ENCODE results near the gene UBE2E2. TPM values are rescaled to one million over a fixed set of nuclear protein-coding genes. Genes with fewer than 3 reads are reported as not detected.

The UBE2E2 gene
- total and polyA plus RNA-seq, 2 of the 13 experiments (the other 11 are each of a cell fraction or from before 2014, with no cell fraction given): 0.77 to 1.5 TPM

GRCh38 chr3:23276913-23277658 is 74.0 kb downstream of the UBE2E2 start:
- POLR2A ChIA-PET: no interaction called here
- ATAC-seq (no peak), FAIRE-seq (no peak), DNase-seq (ENCODE audit: low spot score) (no peak)
- H3K36me3 ChIP-seq (replicated peaks in 1 of 2; ENCODE audit: control insufficient read depth in 1 of 2, insufficient read depth in 2 of 2, low read length in 2 of 2): no peaks in the 10 kb centered on the region
- 22% methylated on average over 7 of the region's 7 CpGs for WGBS (ENCODE audit: low lambda C conversion rate)
- no TSS peak for BruUV-seq (replicated peaks)
- no peak overlapping the region for H2AFZ ChIP-seq (ENCODE audit: low read length)
- H3K9me3 ChIP-seq (ENCODE audit: low read length): no peaks in the 10 kb centered on the region
- no peaks in the 10 kb centered on the region for H3K79me2 ChIP-seq (ENCODE audit: insufficient read depth, low read length)
- H3K4me1 ChIP-seq (ENCODE audit: insufficient read depth, low read length): no peaks in the 10 kb centered on the region
- no peak overlapping the region for H3K4me3 ChIP-seq (replicated peaks in 1 of 3; ENCODE audit: insufficient read depth in 1 of 3, low read depth in 2 of 3, low read length in 3 of 3)
- TF ChIP-seq ZNF235 (CRISPR knock-in tag; IDR thresholded peaks at IDR 0.05; ENCODE audit: borderline replicate concordance) (no peak), BORCS8-MEF2B (CRISPR knock-in tag; IDR thresholded peaks at IDR 0.05) (no peak), ZNF549 (CRISPR knock-in tag; IDR thresholded peaks at IDR 0.05) (no peak), ZNF850 (CRISPR knock-in tag; conservative IDR thresholded peaks at IDR 0.05) (no peak), TFAP4 (IDR thresholded peaks at IDR 0.05; ENCODE audit: borderline replicate concordance, low read depth) (no peak)
- no peaks in the 10 kb centered on the region for H4K20me1 ChIP-seq (ENCODE audit: insufficient read depth, low read length)
- in situ Hi-C loops (cut with HindIII; ENCODE audit: extremely low pct_ligation_motif_present, low pct_unique_long_range_greater_than_20kb): no loop called here
- CTCF ChIA-PET (ENCODE audit: low intra/inter-chr PET ratio, low total read pairs): no interaction called here
- no peak overlapping the region for H3K4me2 ChIP-seq (ENCODE audit: low read depth, low read length)
- H3K27me3 ChIP-seq (ENCODE audit: control insufficient read depth in 1 of 2, insufficient read depth in 2 of 2, low read length in 2 of 2): no peaks in the 10 kb centered on the region
- H3K9ac ChIP-seq (ENCODE audit: insufficient read depth, low read depth, low read length): no peak overlapping the region
- intact Hi-C loops (cut with micrococcal nuclease; ENCODE audit: unreplicated experiment): no loop called here
- H3K27ac ChIP-seq (ENCODE audit: extremely low read length, insufficient read depth, low read length): no peak overlapping the region

GRCh38 chr3:23277688-23278087 is 74.6 kb downstream of the UBE2E2 start:
- CTCF ChIA-PET (ENCODE audit: low intra/inter-chr PET ratio, low total read pairs): no interaction called here
- no peaks in the 10 kb centered on the region for H3K4me1 ChIP-seq (ENCODE audit: insufficient read depth, low read length)

More at GRCh38 chr3:23277688-23278087, 74.6 kb downstream of the UBE2E2 start:
- Histone ChIP-seq H3K9ac (ENCODE audit: insufficient read depth, low read depth, low read length) (no peak overlapping the region), H3K4me3 (replicated peaks in 1 of 3; ENCODE audit: insufficient read depth in 1 of 3, low read depth in 2 of 3, low read length in 3 of 3) (no peak overlapping the region), H3K36me3 (replicated peaks in 1 of 2; ENCODE audit: control insufficient read depth in 1 of 2, insufficient read depth in 2 of 2, low read length in 2 of 2) (no peaks in the 10 kb centered on the region), H3K4me2 (ENCODE audit: low read depth, low read length) (no peak overlapping the region), H3K79me2 (ENCODE audit: insufficient read depth, low read length) (no peaks in the 10 kb centered on the region), H3K9me3 (ENCODE audit: low read length) (no peaks in the 10 kb centered on the region), H3K27me3 (ENCODE audit: control insufficient read depth in 1 of 2, insufficient read depth in 2 of 2, low read length in 2 of 2) (no peaks in the 10 kb centered on the region), H3K27ac (ENCODE audit: extremely low read length, insufficient read depth, low read length) (no peak overlapping the region), H4K20me1 (ENCODE audit: insufficient read depth, low read length) (no peaks in the 10 kb centered on the region), H2AFZ (ENCODE audit: low read length) (no peak overlapping the region)
- 5% methylated on average over 3 of the region's 3 CpGs for WGBS (ENCODE audit: low lambda C conversion rate)
- DNase-seq (ENCODE audit: low spot score) (no peak), FAIRE-seq (no peak), ATAC-seq (no peak)
- no peak for TF ChIP-seq FOSL1 (CRISPR knock-in tag; IDR thresholded peaks at IDR 0.05; ENCODE audit: borderline replicate concordance)
- TF ChIP-seq RARG (CRISPR knock-in tag; IDR thresholded peaks at IDR 0.05; ENCODE audit: low read depth): no peak
- BruUV-seq (replicated peaks): no TSS peak
- POLR2A ChIA-PET: no interaction called here
- in situ Hi-C loops (cut with HindIII; ENCODE audit: extremely low pct_ligation_motif_present, low pct_unique_long_range_greater_than_20kb) (no loop called here), intact Hi-C loops (cut with micrococcal nuclease; ENCODE audit: unreplicated experiment) (no loop called here)

All from HepG2 (cell line).